ENCODE data around the gene CD274.

GRCh38 chr9:5459289-5459829 is 9.0 kb downstream of the CD274 start:
- TF ChIP-seq SUZ12 (IDR thresholded peaks at IDR 0.05; ENCODE audit: low read length) (no peak), CTCF (IDR thresholded peaks at IDR 0.05; ENCODE audit: control extremely low read depth in 1 of 3, insufficient read depth in 1 of 3, low read depth in 1 of 3, low read length in 3 of 3) (no peak), TCF12 (IDR thresholded peaks at IDR 0.05; ENCODE audit: low read depth, low read length) (no peak), RFX5 (IDR thresholded peaks at IDR 0.05; ENCODE audit: borderline replicate concordance, low read depth, low read length) (no peak), ZNF274 (IDR thresholded peaks at IDR 0.05; ENCODE audit: borderline replicate concordance, extremely low read depth, low read length) (no peak)
